ENCODE data around the gene TPSAB1. TPM values are rescaled to one million over a fixed set of nuclear protein-coding genes. Genes with fewer than 3 reads are reported as not detected.

The TPSAB1 gene
- total and polyA plus RNA-seq, 8 donors: 1.1 to 17.0 (median 4.9) TPM

- no peak for TF ChIP-seq CTCF (IDR thresholded peaks at IDR 0.05)
- Histone ChIP-seq H3K9me3 (no peaks in the 10 kb centered on the region), H3K27me3 (peaks cover 0 to 8% (median 0%) of the 10 kb centered on the region in 4 donors), H3K36me3 (no peaks in the 10 kb centered on the region), H3K27ac (no peak overlapping the region), H3K4me1 (no peaks in the 10 kb centered on the region), H3K4me3 (no peak overlapping the region)
- ATAC-seq (no peak), DNase-seq (no peak), FAIRE-seq (no peak)
- intact Hi-C loops (cut with DNase I): no loop called here
- WGBS, 2 donors: 62 to 64% methylated on average over 25 of the region's 25 CpGs
Observed at GRCh38 chr16:1286513-1287094, 46.1 kb downstream of the TPSAB1 start.

GRCh38 chr16:1287982-1288670, 47.6 kb downstream of the TPSAB1 start:
- FAIRE-seq (no peak), DNase-seq (peak in 1 of 6 donors; percentile 69), ATAC-seq (peak in 2 of 4 donors; percentile 10 to 34)
- no peak for TF ChIP-seq CTCF (IDR thresholded peaks at IDR 0.05)
- Histone ChIP-seq H3K4me1 (no peaks in the 10 kb centered on the region), H3K27ac (no peak overlapping the region), H3K4me3 (no peak overlapping the region), H3K9me3 (no peaks in the 10 kb centered on the region), H3K27me3 (peaks cover 0 to 8% (median 0%) of the 10 kb centered on the region in 4 donors), H3K36me3 (no peaks in the 10 kb centered on the region)
- WGBS, 2 donors: 35 to 40% methylated on average over 38 to 40 of the region's 40 CpGs
- intact Hi-C loops (cut with DNase I): no loop called here

- no peak for TF ChIP-seq CTCF (IDR thresholded peaks at IDR 0.05)
- no peak for FAIRE-seq
- DNase-seq: peak in 1 of 6 donors; percentile 76
- Histone ChIP-seq H3K27ac (no peak overlapping the region), H3K27me3 (peaks cover 0 to 8% (median 0%) of the 10 kb centered on the region in 4 donors), H3K9me3 (no peaks in the 10 kb centered on the region), H3K36me3 (no peaks in the 10 kb centered on the region), H3K4me3 (no peak overlapping the region), H3K4me1 (no peaks in the 10 kb centered on the region)
- intact Hi-C loops (cut with DNase I): no loop called here
- whole genome bisulfite sequencing, 2 donors: 22 to 30% methylated on average over 18 to 20 of the region's 20 CpGs
- peak; percentile 21 to 52 (median 41) for ATAC-seq
Observed at GRCh38 chr16:1288813-1289476, 48.4 kb downstream of the TPSAB1 start.

GRCh38 chr16:1289477-1289866, 49.0 kb downstream of the TPSAB1 start:
- H3K27me3 ChIP-seq: peaks cover 0 to 8% (median 0%) of the 10 kb centered on the region in 4 donors
- H3K4me3 ChIP-seq: no peak overlapping the region
- DNase-seq (no peak), FAIRE-seq (no peak), ATAC-seq (peak in 1 of 4 donors; percentile 11)
- no peak overlapping the region for H3K27ac ChIP-seq
- no peaks in the 10 kb centered on the region for H3K36me3 ChIP-seq
- H3K9me3 ChIP-seq: no peaks in the 10 kb centered on the region
- TF ChIP-seq CTCF (IDR thresholded peaks at IDR 0.05): no peak
- 17 to 23% methylated on average over 12 to 17 of the region's 17 CpGs for WGBS, 2 donors
- no peaks in the 10 kb centered on the region for H3K4me1 ChIP-seq
- intact Hi-C loops (cut with DNase I): no loop called here
